ENCODE results near the gene INSYN1.

DNA sequence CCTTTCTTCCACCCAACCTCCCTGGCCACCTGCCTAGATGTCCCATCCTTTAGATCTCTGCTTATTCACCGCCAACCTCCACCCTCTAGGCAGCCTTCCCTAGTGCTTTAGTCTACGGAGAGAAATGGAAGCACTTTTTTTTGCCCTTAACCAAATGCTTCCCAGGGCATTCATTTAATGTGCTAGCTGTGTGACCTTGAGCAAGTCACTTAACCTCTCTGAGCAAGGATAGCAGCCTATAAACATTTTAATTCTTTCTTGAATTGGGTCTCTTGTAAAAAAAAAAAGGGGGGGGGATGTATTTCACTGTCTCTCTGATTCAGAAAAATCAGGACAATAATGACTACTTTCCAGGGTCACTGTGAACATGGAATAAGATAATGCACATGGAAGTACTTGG is 3.2 kb upstream of the INSYN1 start:
- TF ChIP-seq POLR2A (IDR thresholded peaks at IDR 0.05; ENCODE audit: low read depth) (no peak), CTCF (IDR thresholded peaks at IDR 0.05) (no peak), POLR2AphosphoS5 (IDR thresholded peaks at IDR 0.05) (no peak), EP300 (IDR thresholded peaks at IDR 0.05) (no peak)
